Heart left ventricle (tissue), 13 donors: ENCODE results near the gene ASCC2.

ENCODE experiments used
- CTCF ChIP-seq, 12 donors: fragments of 200-600 bp; sonication (generic) in 4 of 12; IDR thresholded peaks; one replicate each; pipeline versions ENCODE4 v1.5.0 to v1.8.0; 2018 to 2022; ENCODE audit warnings: antibody characterized with exemption in 12 of 12, mild to moderate bottlenecking in 5 of 12
- POLR2A ChIP-seq, 2 donors: fragments of 450-650 bp; IDR thresholded peaks; one replicate each; pipeline ENCODE4 v1.6.1; 2017; ENCODE audit warnings: antibody characterized with exemption in 2 of 2, mild to moderate bottlenecking in 2 of 2, moderate library complexity in 2 of 2
- donor health status: ischemic (EF 13 %, LVEDD 7.1; RV severe dilation, severe dysfunction).
- donor health status: DM: no; HTN: yes; CAD: no.
- donor health status: DM: no; HTN: no; CAD: no.
- donor health status: ischemic (EF 25% LVEDD 6.9; RV normal size, moderate dysfunction).
- donor health status: ischemic (EF 25% LVEDD 5.7; RV mildly dilated, moderate dysfunction).
- donor health status: ischemic (EF 35%, LVEDD 5.7; RV mildly dilated, moderate dysfunction).
- donor health status: nonischemic (EF 11% LVEDD 7.7; RV severe dilation, severe dysfunction).
- donor health status: DM: yes; HTN: yes; CAD: no.
- donor health status: PGD.
- donor health status: ischemic (EF 29% LVEDD 5.4; RV normal size, mild dysfunction).
- donor health status: nonischemic (EF 23%, LVEDD 6.1; RV moderate dilation, normal function).

DNA sequence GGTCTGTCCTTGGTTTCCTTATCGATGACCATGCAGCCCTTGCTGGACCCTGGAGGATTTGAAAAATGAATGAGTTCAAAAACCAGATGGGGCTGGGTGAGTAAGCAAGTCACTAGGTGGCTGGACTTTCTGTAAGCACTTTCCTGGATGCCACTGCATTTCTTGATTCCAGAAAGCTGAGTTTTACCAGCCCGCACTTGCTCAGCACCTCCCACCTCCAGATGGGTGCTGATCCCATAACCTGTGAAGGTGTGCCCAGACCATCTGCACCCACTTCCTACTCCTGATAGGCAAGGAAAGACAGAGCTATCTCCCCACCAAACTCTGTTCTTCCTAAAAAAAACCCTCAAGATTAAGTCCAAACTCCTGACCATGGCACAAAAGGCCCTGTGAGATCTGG, 21.1 kb downstream of the ASCC2 start:
- TF ChIP-seq CTCF (IDR thresholded peaks at IDR 0.05) (no peak), POLR2A (IDR thresholded peaks at IDR 0.05) (no peak)
